Activated CD8-positive, alpha-beta memory T cell treated with anti-CD3 and anti-CD28 coated beads for 48 hours (primary cell): ENCODE measurements around the gene HK2.
"Not testable (repeated sequence)": the region's sequence is repeated elsewhere in the genome, so short reads cannot be mapped to it uniquely, and the experiment has no call there.

Experiments
- DNase-seq, 3 experiments: peaks; one replicate each; pipeline ENCODE4 v3.0.0-alpha.2; 2020; ENCODE audit warnings: low read depth in 2 of 3, low spot score in 2 of 3

HK2 gene

DNA sequence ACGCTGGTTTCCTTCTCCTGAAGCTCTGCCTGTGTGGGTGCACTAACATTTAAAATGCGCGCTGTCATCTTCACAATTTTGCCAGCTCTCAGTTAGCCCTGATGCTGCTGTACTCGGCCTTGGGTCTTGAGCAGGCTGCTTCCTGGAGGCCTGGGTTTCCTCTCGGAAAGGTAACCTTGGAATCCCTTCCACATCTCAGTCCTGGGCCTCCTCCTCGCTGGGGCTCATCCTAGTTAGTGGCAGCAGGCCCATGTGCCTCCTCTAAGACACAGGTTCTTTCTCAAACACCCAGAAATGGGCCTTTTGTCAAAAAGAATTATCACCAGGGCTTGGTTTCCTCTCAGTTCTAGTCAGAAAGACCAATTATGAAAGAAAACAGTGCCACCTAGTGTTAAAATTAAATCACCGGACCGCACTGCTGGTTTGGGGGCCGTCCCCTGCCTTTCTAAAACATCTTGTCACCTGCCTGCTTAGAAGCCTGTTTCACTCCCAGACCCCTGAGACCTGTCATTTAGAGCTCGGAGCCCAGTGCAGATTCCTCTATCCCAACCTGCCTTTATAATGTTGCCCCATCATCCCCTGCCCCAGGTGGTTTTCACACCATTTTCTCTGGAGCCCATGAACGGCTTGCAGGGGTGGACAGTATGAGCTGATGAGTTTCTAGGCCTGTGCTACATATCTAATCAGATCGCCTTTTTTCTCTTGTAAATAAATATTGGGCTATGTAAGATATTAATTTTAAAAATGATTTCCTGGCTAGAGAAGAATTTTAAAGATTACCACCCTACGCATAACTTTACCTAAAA is 42.4 kb downstream of the HK2 start:
- DNase-seq = no peak

DNA sequence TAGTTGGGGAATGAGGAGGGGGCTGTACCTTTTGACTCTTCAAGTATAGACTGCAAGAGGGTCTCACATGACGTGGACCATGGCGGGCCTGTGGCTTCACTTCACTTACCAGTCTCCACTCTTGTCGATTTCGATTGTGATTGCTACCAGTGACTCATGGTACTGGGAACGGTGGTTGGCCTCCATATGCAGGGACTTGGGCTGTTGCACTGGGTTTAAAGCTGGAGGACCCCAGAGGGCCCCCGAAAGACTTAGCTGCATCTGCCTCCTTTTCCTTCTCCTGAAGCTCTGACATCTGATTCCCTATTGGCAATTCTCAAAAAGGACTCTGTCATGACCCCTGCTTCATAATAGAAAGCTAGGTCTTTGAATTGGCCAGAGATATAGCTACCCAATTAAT is 43.4 kb downstream of the HK2 start:
- no peak for DNase-seq

DNA sequence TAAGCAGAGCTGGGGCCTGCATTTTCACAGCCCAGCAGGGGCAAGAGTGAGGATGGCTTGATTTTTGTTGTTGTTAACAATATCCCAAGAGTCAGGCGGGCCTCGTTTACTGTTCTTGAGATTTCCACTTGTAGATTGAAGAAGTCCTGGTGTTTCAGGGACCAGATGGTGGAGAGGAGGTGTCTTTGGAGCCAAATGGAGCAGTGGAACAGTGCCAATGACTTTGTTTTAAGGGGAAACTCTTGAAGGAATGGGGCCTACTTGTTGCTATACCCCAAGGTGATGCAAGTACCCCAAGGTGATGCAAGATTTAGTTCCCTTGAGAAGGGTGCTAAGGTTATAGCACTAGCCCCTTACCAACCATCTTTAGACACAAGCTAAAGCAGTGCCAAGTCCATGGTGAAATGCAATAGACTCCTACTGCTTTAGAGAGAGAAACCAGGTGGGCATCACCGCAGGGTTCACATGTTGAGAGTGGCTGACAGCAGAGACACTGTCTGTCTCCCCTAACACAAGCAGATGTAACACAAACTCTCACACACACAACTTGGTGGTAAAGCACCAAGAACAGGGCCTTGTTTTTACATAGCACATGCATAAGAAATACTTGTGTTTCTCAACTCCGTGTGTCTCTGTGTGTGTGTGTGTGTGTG is 44.0 kb downstream of the HK2 start:
- no peak for DNase-seq

DNA sequence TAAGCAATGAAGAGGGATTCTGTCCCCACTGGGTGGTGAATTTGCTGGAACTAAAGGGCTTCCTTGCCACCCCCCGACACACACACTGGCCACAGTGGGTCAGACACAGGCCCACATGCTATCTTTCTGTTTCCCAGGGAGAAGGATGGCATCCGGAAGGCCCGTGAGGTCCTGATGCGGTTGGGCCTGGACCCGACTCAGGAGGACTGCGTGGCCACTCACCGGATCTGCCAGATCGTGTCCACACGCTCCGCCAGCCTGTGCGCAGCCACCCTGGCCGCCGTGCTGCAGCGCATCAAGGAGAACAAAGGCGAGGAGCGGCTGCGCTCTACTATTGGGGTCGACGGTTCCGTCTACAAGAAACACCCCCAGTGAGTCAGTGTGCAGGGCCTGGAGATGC is 44.6 kb downstream of the HK2 start:
- no peak for DNase-seq

DNA sequence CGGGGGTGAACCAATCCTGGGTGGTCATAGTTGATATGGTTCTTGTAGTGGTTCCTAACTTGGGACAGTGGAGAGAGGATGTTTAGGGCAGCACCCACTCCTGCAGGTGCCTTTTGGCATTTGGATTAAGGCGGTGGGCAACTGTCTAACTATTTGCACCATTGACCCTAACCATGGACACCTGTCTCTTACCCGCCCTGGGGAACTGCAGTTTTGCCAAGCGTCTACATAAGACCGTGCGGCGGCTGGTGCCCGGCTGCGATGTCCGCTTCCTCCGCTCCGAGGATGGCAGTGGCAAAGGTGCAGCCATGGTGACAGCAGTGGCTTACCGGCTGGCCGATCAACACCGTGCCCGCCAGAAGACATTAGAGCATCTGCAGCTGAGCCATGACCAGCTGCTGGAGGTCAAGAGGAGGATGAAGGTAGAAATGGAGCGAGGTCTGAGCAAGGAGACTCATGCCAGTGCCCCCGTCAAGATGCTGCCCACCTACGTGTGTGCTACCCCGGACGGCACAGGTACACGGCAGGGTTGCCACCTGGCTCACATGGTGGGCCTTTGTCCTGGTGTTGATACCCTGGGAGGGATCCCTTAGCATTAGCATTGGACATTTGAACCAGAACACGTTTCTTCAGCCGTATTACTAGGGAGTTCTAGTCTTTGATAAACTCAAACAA is 46.3 kb downstream of the HK2 start:
- no peak for DNase-seq

DNA sequence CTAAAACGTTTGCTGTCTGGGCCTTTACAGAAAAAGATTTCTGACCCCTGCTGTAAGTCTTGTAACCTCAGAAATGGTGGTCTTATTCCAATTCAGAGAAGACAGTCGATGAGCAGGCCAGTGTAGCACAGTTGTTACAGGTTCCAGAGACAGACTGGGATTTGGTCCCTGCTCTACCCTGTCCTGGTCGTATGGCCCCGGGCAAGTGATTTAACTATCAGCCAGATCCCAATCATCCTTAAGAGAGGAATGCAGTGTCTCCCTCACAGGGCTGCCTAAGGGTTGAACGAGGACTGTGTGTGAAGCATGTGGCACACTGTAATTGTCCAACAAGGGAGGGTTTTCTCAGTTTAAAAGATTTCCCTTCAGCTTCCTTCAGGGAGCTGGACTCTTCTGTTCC is 47.2 kb downstream of the HK2 start:
- DNase-seq = no peak

DNA sequence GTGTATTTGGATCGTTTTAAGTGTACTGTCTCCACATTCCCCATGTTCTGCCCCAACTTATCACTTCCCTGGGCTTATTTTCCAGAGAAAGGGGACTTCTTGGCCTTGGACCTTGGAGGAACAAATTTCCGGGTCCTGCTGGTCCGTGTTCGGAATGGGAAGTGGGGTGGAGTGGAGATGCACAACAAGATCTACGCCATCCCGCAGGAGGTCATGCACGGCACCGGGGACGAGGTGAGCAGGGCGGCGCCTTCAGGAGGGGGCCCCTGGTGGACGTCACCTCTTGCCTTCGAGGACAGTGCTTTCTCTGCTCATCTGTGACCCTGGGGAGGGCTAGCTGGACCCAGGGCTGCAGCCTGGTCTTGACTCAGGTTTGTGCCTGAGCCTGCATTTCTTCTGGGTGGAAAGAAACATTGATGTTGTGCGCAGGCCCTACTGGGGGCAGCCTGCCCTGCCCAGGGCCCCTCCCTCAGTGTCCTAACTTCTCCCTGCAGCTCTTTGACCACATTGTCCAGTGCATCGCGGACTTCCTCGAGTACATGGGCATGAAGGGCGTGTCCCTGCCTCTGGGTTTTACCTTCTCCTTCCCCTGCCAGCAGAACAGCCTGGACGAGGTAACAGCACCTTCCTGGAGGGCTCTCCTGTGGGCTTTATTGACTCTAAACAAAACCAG is 47.8 kb downstream of the HK2 start:
- DNase-seq = no peak

DNA sequence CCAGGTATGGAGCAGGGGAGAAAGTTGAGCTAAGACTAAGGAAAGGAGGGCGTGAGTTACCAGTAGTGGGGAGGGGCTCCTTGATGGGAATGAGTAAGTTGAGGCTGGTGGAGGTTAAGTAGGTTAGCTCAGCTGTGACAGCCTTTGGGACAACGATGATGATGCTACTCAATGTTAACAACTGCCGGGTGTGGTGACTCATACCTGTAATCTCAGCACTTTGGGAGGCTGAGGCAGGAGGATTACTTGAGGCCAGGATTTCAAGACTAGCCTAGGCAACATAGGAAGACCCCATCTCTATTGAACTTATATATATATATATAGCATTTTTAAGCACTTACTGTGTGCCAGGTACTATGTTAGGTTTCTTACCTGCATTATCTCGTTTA is 48.4 kb downstream of the HK2 start:
- DNase-seq = no peak

DNA sequence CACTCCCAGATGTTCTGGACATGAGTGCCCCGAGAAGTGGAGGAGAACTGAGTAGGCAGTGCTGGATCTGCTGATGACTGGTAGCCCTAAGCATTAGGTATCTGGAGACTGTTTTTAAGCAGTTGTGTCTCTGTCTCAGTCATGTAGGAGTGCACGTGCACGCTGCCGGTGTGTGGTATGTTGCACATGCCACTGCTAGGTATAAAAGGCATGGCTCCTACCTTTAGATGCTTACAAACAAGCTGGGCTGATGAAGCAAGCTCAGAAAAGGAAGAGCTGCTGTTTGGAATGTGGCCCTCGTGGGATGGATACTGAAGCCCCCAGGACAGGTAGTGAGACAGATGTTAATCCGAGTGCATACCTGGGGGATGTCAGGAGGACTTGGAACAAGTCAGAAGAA is 49.1 kb downstream of the HK2 start:
- no peak for DNase-seq

DNA sequence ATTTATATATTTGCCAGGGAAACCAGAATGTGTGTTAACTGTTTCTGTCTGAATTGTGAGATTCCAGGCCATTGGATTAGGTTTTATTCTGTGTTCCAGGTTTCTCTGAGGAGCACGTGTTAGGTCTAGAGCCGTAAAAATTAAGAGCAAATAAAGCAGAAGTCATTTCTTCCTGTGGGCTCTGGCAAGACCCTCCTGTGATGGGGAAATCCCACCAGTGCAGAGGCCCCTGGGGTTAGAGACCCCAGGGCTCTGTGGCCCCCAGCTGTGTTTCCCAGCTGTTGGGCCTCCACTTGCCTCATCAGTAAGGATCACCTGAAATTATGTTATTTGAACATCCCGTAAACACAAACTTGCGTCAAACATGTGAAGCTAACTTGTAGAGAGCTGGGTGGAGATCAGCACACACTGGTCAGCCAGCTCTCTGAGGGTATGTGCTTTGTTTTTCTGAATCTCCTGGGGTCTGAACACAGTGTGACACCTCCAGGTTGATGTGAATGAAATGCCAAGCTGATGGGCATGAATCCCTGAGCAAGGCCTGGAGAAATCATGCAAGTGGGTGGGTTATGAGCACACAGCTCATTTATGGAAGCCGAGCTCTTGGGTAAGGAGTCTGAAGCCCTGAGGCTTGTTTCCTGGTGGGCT is 50.3 kb downstream of the HK2 start:
- no peak for DNase-seq

DNA sequence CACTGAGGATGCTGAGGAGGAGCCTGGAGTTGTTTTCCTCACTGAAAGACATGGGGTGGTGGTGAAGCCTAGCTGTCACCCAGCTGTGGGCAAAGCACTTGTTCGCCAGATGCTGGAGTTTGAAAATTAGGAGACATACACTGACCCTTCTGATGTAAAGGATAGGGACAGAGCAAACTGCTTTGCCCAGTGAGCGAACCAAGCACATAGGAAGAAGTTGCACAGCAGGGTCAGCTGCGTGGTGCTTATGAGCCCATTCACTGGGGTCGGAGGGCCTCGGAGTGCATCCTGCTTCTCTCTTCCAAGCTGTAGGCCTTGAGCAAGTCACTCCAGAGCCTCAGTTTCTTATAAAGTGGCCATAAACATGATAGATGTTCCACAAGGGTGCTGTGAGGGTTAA is 50.9 kb downstream of the HK2 start:
- no peak for DNase-seq

DNA sequence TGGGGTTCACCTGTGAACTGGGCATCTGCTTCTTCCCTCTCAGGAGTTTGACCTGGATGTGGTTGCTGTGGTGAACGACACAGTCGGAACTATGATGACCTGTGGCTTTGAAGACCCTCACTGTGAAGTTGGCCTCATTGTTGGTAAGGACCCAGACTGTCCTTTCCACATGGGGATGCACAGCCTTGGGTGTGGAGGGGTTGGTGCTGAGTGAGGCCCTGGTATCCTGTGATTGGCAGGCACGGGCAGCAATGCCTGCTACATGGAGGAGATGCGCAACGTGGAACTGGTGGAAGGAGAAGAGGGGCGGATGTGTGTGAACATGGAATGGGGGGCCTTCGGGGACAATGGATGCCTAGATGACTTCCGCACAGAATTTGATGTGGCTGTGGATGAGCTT is 52.3 kb downstream of the HK2 start:
- no peak for DNase-seq

DNA sequence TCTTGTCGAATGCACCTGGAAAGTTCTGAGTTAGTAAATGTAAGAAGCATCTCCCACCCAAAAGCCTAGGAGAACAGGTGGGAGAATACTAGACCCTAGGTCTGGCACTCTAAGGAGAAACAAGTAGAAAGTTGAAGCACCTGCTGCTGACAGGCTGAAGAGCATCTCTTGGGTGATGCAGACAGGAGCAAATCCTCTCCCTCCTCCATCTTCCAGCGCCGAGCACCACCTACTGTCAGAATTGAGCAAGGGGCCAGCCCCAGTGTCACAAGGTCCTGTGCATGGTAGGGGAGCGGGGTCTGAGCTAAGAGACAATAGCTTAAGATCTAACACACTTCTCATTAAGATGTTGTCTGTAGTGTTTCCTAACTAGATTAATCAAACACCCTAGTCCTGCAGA is 52.9 kb downstream of the HK2 start:
- no peak for DNase-seq

DNA sequence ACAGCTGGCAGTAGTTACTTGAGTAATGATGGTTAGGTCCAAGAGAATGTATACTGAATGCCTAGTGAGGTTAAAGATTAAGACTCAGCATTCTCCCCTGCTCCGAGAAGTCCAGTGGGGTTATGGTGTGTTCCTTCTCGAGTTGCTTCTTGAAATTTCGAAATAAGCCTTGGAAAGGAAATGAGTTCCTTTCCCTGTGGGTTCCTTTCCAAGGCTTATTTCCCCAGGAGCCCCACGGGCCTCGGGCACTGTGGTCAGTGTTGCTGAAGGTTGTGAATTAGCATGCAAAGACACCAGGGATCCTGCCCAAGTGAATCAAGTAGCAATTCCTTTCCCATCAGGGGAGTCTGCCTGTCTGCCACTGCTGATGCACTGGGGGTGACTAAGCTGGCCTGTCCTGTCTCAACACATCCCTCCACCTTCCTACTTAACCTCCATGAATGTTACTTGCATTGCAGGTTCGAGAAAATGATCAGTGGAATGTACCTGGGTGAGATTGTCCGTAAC is 53.6 kb downstream of the HK2 start:
- no peak for DNase-seq

DNA sequence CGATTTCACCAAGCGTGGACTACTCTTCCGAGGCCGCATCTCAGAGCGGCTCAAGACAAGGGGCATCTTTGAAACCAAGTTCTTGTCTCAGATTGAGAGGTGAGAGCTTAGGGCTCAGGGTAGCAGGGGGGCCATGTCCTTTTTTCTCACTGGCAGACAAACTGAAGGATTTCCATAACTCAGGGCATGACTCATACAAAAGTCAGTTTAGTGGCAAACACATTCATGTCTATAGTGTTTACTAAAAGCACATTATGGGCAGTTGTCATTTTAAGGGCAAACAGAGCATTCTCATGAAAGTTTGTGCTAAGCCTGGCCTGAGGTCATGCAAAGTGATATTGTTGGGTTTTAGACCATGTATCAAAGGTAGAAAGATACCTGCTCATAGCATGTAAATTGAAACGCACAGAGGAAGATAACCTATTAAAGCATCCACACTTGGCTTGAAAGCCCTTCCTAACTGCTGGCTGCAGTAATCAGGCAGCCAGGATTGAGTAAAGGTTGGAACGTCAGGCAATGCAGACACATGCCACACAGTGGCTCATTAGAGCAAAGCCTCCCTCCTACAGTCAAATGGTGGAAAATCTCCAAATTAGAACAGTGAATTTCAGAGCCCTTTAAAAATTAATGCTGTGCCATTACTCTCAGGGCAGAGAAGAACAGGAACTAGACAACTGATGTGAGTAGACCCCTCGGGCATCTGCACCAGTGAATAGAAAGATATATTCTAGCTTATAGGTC is 54.2 kb downstream of the HK2 start:
- no peak for DNase-seq

DNA sequence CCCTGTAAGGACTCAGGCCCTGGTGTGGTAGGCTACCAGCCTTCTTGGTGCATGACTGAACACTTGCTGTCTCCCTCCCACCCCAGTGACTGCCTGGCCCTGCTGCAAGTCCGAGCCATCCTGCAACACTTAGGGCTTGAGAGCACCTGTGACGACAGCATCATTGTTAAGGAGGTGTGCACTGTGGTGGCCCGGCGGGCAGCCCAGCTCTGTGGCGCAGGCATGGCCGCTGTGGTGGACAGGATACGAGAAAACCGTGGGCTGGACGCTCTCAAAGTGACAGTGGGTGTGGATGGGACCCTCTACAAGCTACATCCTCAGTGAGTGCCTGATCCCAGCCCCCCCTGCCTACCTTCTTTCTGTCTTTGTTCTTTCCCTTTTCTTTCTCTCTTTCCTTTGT is 55.2 kb downstream of the HK2 start:
- no peak for DNase-seq

DNA sequence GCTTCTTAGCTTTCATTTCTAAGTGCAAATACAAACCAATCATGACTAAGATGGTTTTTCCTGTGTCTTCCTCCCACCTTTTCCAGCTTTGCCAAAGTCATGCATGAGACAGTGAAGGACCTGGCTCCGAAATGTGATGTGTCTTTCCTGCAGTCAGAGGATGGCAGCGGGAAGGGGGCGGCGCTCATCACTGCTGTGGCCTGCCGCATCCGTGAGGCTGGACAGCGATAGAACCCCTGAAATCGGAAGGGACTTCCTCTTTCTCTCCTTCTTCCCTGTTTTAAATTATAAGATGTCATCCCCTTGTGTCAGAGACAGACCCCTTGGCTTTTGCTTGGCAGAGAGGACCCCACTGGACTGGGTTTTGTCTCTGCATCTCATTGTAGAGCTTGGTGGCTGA is 56.8 kb downstream of the HK2 start:
- DNase-seq = no peak

DNA sequence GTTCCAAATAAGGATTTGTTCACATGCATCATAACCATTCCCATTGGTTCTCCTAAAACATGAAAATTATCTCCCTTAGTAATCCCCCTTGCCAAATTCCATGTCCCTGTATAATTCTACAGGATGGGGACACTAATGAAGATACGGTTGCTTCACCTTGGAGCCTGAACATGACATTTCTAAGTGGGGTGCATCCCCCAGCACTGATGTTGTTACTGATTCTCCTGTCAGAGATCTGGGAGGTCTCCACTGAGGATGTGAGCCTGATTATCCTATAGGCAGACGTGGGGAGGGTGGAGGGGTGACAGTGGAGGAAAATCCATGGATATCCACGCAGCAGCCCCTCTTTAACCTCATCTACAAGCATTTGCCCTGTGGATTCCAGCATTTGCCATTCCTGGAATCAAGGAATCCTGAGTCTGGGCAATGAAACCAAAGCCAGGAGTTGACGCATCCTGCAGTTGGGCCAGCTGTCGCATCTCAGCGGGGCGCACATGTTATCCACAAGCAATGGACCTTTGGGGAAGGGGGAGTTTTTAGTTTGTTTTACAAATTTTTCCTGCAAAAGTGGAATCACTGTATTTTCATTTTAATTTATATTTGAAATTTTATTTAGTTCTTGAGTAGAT is 57.3 kb downstream of the HK2 start:
- DNase-seq = no peak

DNA sequence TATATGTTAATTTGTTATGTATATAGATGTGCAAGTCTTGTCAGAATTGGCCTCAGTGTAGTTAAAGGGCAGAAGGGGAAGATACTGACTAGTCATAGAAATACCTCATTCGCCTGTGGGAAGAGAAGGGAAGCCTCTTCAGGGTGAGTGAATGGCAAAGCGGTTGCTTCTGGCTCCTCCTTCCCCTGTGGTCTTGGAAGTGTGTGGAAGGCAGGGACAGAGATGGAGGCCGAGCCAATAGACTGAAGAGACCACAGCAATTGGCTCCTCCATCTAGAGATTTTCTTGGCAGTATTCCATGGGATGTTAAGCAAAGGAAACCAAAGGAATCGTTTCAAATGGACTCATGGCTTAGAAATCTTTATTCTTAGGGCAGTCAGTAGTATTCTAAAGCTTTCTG is 57.9 kb downstream of the HK2 start:
- not testable (repeated sequence) for DNase-seq

DNA sequence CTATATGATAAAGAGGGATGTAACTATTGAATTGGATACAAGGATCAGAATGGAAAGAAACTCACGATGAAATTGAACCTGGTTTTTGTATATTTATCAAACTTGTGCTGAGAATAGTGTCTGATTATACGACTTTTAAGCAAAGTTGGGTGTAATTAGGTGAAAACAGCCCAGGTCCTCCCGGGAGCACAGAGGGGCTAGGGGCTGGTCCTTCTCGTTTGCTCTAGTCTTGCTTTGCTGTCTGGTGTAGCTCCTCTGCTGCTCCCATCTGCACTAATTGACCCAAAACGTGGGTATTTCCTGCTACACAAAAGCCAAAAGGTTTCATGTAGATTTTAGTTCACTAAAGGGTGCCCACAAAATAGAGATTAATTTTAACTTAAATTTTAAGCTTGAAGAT is 58.7 kb downstream of the HK2 start:
- DNase-seq = no peak
